ENCODE data around the gene JMJD6.

JMJD6 gene

GRCh38 chr17:76697702-76698465 is 28.5 kb downstream of the JMJD6 start:
- no peak for DNase-seq (ENCODE audit: low spot score)

- DNase-seq (ENCODE audit: low spot score) = no peak
Measured at GRCh38 chr17:76696763-76697701, 29.4 kb downstream of the JMJD6 start.

- DNase-seq (ENCODE audit: low spot score) = no peak
Measured at GRCh38 chr17:76695059-76695831, 31.2 kb downstream of the JMJD6 start.

- DNase-seq (ENCODE audit: low spot score) = no peak
Measured at GRCh38 chr17:76691379-76692191, 34.8 kb downstream of the JMJD6 start.

- DNase-seq (ENCODE audit: low spot score) = no peak
Measured at GRCh38 chr17:76690596-76691280, 35.7 kb downstream of the JMJD6 start.

- no peak for DNase-seq (ENCODE audit: low spot score)
Measured at GRCh38 chr17:76689859-76690258, 36.5 kb downstream of the JMJD6 start.

GRCh38 chr17:76688165-76688622 is 38.2 kb downstream of the JMJD6 start:
- DNase-seq (ENCODE audit: low spot score) = no peak

- no peak for DNase-seq (ENCODE audit: low spot score)
Measured at GRCh38 chr17:76687298-76688164, 38.9 kb downstream of the JMJD6 start.

- DNase-seq (ENCODE audit: low spot score) = no peak
Measured at GRCh38 chr17:76686538-76687297, 39.7 kb downstream of the JMJD6 start.

- no peak for DNase-seq (ENCODE audit: low spot score)
Measured at GRCh38 chr17:76685846-76686245, 40.6 kb downstream of the JMJD6 start.

- no peak for DNase-seq (ENCODE audit: low spot score)
Measured at GRCh38 chr17:76685366-76685765, 41.0 kb downstream of the JMJD6 start.

- DNase-seq (ENCODE audit: low spot score) = no peak
Measured at GRCh38 chr17:76684756-76685155, 41.6 kb downstream of the JMJD6 start.

GRCh38 chr17:76683921-76684745 is 42.3 kb downstream of the JMJD6 start:
- DNase-seq (ENCODE audit: low spot score) = no peak

- no peak for DNase-seq (ENCODE audit: low spot score)
Measured at GRCh38 chr17:76683011-76683755, 43.2 kb downstream of the JMJD6 start.

GRCh38 chr17:76682296-76682695 is 44.1 kb downstream of the JMJD6 start:
- DNase-seq (ENCODE audit: low spot score) = no peak

- peak; percentile 74 for DNase-seq (ENCODE audit: low spot score)
Measured at GRCh38 chr17:76681222-76682137, 44.9 kb downstream of the JMJD6 start.
